ENCODE measurements around the gene NT5DC2. TPM values are rescaled to one million over a fixed set of nuclear protein-coding genes. Genes with fewer than 3 reads are reported as not detected.

Gene NT5DC2
- total and polyA plus RNA-seq, 2 of the 8 experiments (the other 6 are each of a cell fraction or from before 2014, with no cell fraction given) = 331 to 477 TPM

DNA sequence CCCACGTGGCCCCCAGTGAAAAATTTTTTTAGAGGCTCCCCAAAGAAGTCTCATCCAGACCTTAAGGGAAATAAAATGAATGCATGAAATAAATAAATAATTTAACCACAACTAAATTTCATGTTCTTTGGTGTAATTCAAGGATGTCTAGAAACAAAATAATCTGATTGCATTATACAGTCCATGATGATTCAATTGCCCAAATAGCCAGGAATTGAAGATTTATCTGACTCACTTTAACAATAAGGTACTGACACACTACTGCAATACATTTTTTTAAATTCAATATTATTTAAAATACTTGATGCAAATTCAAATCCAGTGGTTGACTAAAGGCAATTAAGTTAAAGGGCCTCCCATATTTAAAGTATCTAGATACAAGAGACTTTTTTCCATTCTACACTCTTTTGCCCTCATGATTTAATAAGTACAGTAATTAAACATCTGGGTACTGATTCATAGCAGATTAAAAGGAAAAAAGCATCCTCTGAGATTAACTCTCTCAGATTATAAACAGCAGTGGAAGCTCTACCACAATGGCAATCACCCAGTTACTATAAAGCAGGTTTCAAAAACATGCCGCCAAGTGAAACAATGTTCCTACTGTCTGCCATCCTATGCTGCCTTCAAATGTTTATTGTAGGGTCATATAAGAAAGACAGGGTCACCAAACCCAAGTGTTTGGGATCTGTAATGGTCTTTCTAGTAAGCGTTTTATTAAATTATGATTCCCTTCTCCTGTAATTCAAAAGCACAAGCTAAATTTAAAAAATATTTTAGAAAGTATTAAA is 12.6 kb upstream of the NT5DC2 start (continued):
- TF ChIP-seq, protein P1, sequence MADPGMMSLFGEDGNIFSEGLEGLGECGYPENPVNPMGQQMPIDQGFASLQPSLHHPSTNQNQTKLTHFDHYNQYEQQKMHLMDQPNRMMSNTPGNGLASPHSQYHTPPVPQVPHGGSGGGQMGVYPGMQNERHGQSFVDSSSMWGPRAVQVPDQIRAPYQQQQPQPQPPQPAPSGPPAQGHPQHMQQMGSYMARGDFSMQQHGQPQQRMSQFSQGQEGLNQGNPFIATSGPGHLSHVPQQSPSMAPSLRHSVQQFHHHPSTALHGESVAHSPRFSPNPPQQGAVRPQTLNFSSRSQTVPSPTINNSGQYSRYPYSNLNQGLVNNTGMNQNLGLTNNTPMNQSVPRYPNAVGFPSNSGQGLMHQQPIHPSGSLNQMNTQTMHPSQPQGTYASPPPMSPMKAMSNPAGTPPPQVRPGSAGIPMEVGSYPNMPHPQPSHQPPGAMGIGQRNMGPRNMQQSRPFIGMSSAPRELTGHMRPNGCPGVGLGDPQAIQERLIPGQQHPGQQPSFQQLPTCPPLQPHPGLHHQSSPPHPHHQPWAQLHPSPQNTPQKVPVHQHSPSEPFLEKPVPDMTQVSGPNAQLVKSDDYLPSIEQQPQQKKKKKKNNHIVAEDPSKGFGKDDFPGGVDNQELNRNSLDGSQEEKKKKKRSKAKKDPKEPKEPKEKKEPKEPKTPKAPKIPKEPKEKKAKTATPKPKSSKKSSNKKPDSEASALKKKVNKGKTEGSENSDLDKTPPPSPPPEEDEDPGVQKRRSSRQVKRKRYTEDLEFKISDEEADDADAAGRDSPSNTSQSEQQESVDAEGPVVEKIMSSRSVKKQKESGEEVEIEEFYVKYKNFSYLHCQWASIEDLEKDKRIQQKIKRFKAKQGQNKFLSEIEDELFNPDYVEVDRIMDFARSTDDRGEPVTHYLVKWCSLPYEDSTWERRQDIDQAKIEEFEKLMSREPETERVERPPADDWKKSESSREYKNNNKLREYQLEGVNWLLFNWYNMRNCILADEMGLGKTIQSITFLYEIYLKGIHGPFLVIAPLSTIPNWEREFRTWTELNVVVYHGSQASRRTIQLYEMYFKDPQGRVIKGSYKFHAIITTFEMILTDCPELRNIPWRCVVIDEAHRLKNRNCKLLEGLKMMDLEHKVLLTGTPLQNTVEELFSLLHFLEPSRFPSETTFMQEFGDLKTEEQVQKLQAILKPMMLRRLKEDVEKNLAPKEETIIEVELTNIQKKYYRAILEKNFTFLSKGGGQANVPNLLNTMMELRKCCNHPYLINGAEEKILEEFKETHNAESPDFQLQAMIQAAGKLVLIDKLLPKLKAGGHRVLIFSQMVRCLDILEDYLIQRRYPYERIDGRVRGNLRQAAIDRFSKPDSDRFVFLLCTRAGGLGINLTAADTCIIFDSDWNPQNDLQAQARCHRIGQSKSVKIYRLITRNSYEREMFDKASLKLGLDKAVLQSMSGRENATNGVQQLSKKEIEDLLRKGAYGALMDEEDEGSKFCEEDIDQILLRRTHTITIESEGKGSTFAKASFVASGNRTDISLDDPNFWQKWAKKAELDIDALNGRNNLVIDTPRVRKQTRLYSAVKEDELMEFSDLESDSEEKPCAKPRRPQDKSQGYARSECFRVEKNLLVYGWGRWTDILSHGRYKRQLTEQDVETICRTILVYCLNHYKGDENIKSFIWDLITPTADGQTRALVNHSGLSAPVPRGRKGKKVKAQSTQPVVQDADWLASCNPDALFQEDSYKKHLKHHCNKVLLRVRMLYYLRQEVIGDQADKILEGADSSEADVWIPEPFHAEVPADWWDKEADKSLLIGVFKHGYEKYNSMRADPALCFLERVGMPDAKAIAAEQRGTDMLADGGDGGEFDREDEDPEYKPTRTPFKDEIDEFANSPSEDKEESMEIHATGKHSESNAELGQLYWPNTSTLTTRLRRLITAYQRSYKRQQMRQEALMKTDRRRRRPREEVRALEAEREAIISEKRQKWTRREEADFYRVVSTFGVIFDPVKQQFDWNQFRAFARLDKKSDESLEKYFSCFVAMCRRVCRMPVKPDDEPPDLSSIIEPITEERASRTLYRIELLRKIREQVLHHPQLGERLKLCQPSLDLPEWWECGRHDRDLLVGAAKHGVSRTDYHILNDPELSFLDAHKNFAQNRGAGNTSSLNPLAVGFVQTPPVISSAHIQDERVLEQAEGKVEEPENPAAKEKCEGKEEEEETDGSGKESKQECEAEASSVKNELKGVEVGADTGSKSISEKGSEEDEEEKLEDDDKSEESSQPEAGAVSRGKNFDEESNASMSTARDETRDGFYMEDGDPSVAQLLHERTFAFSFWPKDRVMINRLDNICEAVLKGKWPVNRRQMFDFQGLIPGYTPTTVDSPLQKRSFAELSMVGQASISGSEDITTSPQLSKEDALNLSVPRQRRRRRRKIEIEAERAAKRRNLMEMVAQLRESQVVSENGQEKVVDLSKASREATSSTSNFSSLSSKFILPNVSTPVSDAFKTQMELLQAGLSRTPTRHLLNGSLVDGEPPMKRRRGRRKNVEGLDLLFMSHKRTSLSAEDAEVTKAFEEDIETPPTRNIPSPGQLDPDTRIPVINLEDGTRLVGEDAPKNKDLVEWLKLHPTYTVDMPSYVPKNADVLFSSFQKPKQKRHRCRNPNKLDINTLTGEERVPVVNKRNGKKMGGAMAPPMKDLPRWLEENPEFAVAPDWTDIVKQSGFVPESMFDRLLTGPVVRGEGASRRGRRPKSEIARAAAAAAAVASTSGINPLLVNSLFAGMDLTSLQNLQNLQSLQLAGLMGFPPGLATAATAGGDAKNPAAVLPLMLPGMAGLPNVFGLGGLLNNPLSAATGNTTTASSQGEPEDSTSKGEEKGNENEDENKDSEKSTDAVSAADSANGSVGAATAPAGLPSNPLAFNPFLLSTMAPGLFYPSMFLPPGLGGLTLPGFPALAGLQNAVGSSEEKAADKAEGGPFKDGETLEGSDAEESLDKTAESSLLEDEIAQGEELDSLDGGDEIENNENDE (IDR thresholded peaks at IDR 0.05; ENCODE audit: insufficient replicate concordance, low read length) = no peak
